OCI-LY7 (cell line): ENCODE measurements around the gene IL9.

ENCODE experiments used
- CTCF ChIP-seq: fragments of 200-600 bp; sonication (generic); conservative IDR thresholded peaks from 2 replicates; pipeline ENCODE4 v1.5.1; 2014; ENCODE audit warnings: mild to moderate bottlenecking, antibody characterized with exemption, low read length, moderate library complexity, mixed read lengths
- EZH2phosphoT487 ChIP-seq: fragments of 200-600 bp; sonication (generic); IDR thresholded peaks from 2 replicates; pipeline ENCODE4 v1.6.1; 2018; ENCODE audit warnings: low read depth, borderline replicate concordance, mild to moderate bottlenecking, mixed run types, antibody characterized with exemption, low read length, moderate library complexity, mixed read lengths

- TF ChIP-seq CTCF (no peak), EZH2phosphoT487 (no peak)
These were observed 29.6 kb downstream of the IL9 start for GRCh38 chr5:135866016-135866415.
